IgD-negative memory B cell (primary cell): ENCODE results near the gene SLC37A1. TPM values are rescaled to one million over a fixed set of nuclear protein-coding genes. Genes with fewer than 3 reads are reported as not detected.

Source experiments
- H3K27ac Mint-ChIP-seq, 3 donors: one replicate each; pipeline ENCODE4 v1.8.0; 2020 to 2022; ENCODE audit warnings: mild to moderate bottlenecking in 3 of 3, mixed read lengths in 3 of 3, moderate library complexity in 1 of 3
- H3K27me3 Mint-ChIP-seq: one replicate; pipeline ENCODE4 v1.8.0; 2021; ENCODE audit warnings: mixed read lengths
- H3K36me3 Mint-ChIP-seq: one replicate; pipeline ENCODE4 v1.8.0; 2020; ENCODE audit warnings: mild to moderate bottlenecking, mixed read lengths
- H3K4me1 Mint-ChIP-seq, 3 donors: one replicate each; pipeline ENCODE4 v1.8.0; 2020 to 2022; ENCODE audit warnings: mixed read lengths in 3 of 3, mild to moderate bottlenecking in 1 of 3
- H3K4me3 Mint-ChIP-seq, 4 donors: one replicate each; pipeline ENCODE4 v1.8.0; 2020 to 2022; ENCODE audit warnings: mild to moderate bottlenecking in 4 of 4, mixed read lengths in 4 of 4, moderate library complexity in 3 of 4
- H3K9me3 Mint-ChIP-seq, 3 donors: one replicate each; pipeline ENCODE4 v1.8.0; 2020 to 2021; ENCODE audit warnings: mixed read lengths in 3 of 3, mild to moderate bottlenecking in 1 of 3
- polyA plus RNA-seq: library from polyadenylated mRNA; unstranded; fragments of 300-500 nt; fragmentation: Illumina TruSeq; gene quantifications from one replicate; pipeline ENCODE4 v1.2.3, GENCODE V29; 2021

Gene SLC37A1
- polyA plus RNA-seq, 1 donor from 2014 or later = 14.8 TPM

- no peaks in the 10 kb centered on the region for H3K9me3 Mint-ChIP-seq
- peaks cover 11 to 16% (median 12%) of the 10 kb centered on the region in 3 donors for H3K4me1 Mint-ChIP-seq
- peak overlapping the region in 3 of 4 donors; percentile 2 to 72 (median 65) for H3K4me3 Mint-ChIP-seq
- H3K27ac Mint-ChIP-seq = peak overlapping the region; percentile 13 to 94 (median 91)
- H3K36me3 Mint-ChIP-seq = no peaks in the 10 kb centered on the region
- H3K27me3 Mint-ChIP-seq = peaks cover 20% of the 10 kb centered on the region
Observed at GRCh38 chr21:42474043-42474831, 39.4 kb upstream of the SLC37A1 start.

GRCh38 chr21:42475036-42475435 lies 38.6 kb upstream of the SLC37A1 start:
- Mint-ChIP-seq H3K4me3 (peak overlapping the region in 2 of 4 donors; percentile 65 to 72), H3K4me1 (peaks cover 8 to 13% (median 9%) of the 10 kb centered on the region in 3 donors), H3K36me3 (no peaks in the 10 kb centered on the region), H3K27me3 (peaks cover 18% of the 10 kb centered on the region), H3K9me3 (no peaks in the 10 kb centered on the region), H3K27ac (peak overlapping the region; percentile 13 to 94 (median 63))

- peaks cover 18% of the 10 kb centered on the region for H3K27me3 Mint-ChIP-seq
- no peaks in the 10 kb centered on the region for H3K36me3 Mint-ChIP-seq
- H3K4me3 Mint-ChIP-seq = peak overlapping the region in 2 of 4 donors; percentile 8 to 21
- no peaks in the 10 kb centered on the region for H3K9me3 Mint-ChIP-seq
- H3K4me1 Mint-ChIP-seq = peaks cover 8 to 13% (median 9%) of the 10 kb centered on the region in 3 donors
- H3K27ac Mint-ChIP-seq = peak overlapping the region in 1 of 3 donors; percentile 45
Observed at GRCh38 chr21:42475526-42476387, 37.9 kb upstream of the SLC37A1 start.

- Mint-ChIP-seq H3K4me1 (peaks cover 7 to 13% (median 9%) of the 10 kb centered on the region in 3 donors), H3K27me3 (peaks cover 18% of the 10 kb centered on the region)
Observed at GRCh38 chr21:42476388-42477331, 37.0 kb upstream of the SLC37A1 start.

GRCh38 chr21:42478504-42478903 lies 35.1 kb upstream of the SLC37A1 start:
- Mint-ChIP-seq H3K4me3 (no peak overlapping the region), H3K36me3 (no peaks in the 10 kb centered on the region), H3K4me1 (peaks cover 6 to 13% (median 7%) of the 10 kb centered on the region in 3 donors), H3K27me3 (peaks cover 15% of the 10 kb centered on the region), H3K27ac (no peak overlapping the region), H3K9me3 (no peaks in the 10 kb centered on the region)

More at GRCh38 chr21:42476388-42477331, 37.0 kb upstream of the SLC37A1 start:
- H3K27ac Mint-ChIP-seq = no peak overlapping the region
- H3K36me3 Mint-ChIP-seq = no peaks in the 10 kb centered on the region
- no peaks in the 10 kb centered on the region for H3K9me3 Mint-ChIP-seq
- H3K4me3 Mint-ChIP-seq = no peak overlapping the region

- Mint-ChIP-seq H3K4me1 (peaks cover 2 to 8% (median 6%) of the 10 kb centered on the region in 3 donors), H3K4me3 (no peak overlapping the region), H3K27ac (no peak overlapping the region), H3K9me3 (no peaks in the 10 kb centered on the region), H3K27me3 (peaks cover 9% of the 10 kb centered on the region), H3K36me3 (no peaks in the 10 kb centered on the region)
Observed at GRCh38 chr21:42479582-42479981, 34.1 kb upstream of the SLC37A1 start.

- Mint-ChIP-seq H3K27me3 (peaks cover 5% of the 10 kb centered on the region), H3K27ac (no peak overlapping the region), H3K4me3 (no peak overlapping the region), H3K9me3 (no peaks in the 10 kb centered on the region), H3K4me1 (peaks cover 0 to 6% (median 4%) of the 10 kb centered on the region in 3 donors), H3K36me3 (no peaks in the 10 kb centered on the region)
Observed at GRCh38 chr21:42480736-42481135, 32.9 kb upstream of the SLC37A1 start.

GRCh38 chr21:42481169-42481568 lies 32.5 kb upstream of the SLC37A1 start:
- H3K4me3 Mint-ChIP-seq = no peak overlapping the region
- H3K27me3 Mint-ChIP-seq = peaks cover 5% of the 10 kb centered on the region
- peak overlapping the region in 1 of 3 donors; percentile 41 for H3K27ac Mint-ChIP-seq
- no peaks in the 10 kb centered on the region for H3K36me3 Mint-ChIP-seq
- peaks cover 0 to 6% (median 4%) of the 10 kb centered on the region in 3 donors for H3K4me1 Mint-ChIP-seq
- no peaks in the 10 kb centered on the region for H3K9me3 Mint-ChIP-seq

- no peak overlapping the region for H3K4me3 Mint-ChIP-seq
- H3K27me3 Mint-ChIP-seq = peaks cover 8% of the 10 kb centered on the region
- H3K9me3 Mint-ChIP-seq = no peaks in the 10 kb centered on the region
- H3K4me1 Mint-ChIP-seq = peaks cover 0 to 4% (median 0%) of the 10 kb centered on the region in 3 donors
- H3K36me3 Mint-ChIP-seq = no peaks in the 10 kb centered on the region
- no peak overlapping the region for H3K27ac Mint-ChIP-seq
Observed at GRCh38 chr21:42484966-42485365, 28.7 kb upstream of the SLC37A1 start.

GRCh38 chr21:42486072-42486471 lies 27.6 kb upstream of the SLC37A1 start:
- H3K36me3 Mint-ChIP-seq = peaks cover 2% of the 10 kb centered on the region
- peak overlapping the region in 1 of 3 donors; percentile 22 for H3K27ac Mint-ChIP-seq
- no peaks in the 10 kb centered on the region for H3K9me3 Mint-ChIP-seq
- peaks cover 0 to 4% (median 3%) of the 10 kb centered on the region in 3 donors for H3K4me1 Mint-ChIP-seq
- H3K4me3 Mint-ChIP-seq = no peak overlapping the region
- peaks cover 8% of the 10 kb centered on the region for H3K27me3 Mint-ChIP-seq

GRCh38 chr21:42486531-42486930 lies 27.1 kb upstream of the SLC37A1 start:
- H3K27me3 Mint-ChIP-seq = peaks cover 8% of the 10 kb centered on the region
- H3K4me1 Mint-ChIP-seq = peaks cover 0 to 4% (median 3%) of the 10 kb centered on the region in 3 donors
- peaks cover 2% of the 10 kb centered on the region for H3K36me3 Mint-ChIP-seq
- peak overlapping the region in 1 of 3 donors; percentile 22 for H3K27ac Mint-ChIP-seq
- H3K4me3 Mint-ChIP-seq = no peak overlapping the region
- H3K9me3 Mint-ChIP-seq = no peaks in the 10 kb centered on the region

- no peak overlapping the region for H3K27ac Mint-ChIP-seq
- peak overlapping the region in 1 of 4 donors; percentile 29 for H3K4me3 Mint-ChIP-seq
- H3K4me1 Mint-ChIP-seq = peaks cover 0 to 3% (median 3%) of the 10 kb centered on the region in 3 donors
- no peaks in the 10 kb centered on the region for H3K9me3 Mint-ChIP-seq
- peaks cover 2% of the 10 kb centered on the region for H3K36me3 Mint-ChIP-seq
- peaks cover 6% of the 10 kb centered on the region for H3K27me3 Mint-ChIP-seq
Observed at GRCh38 chr21:42489006-42489563, 24.6 kb upstream of the SLC37A1 start.

GRCh38 chr21:42489991-42490390 lies 23.7 kb upstream of the SLC37A1 start:
- H3K36me3 Mint-ChIP-seq = peaks cover 2% of the 10 kb centered on the region
- no peak overlapping the region for H3K4me3 Mint-ChIP-seq
- no peak overlapping the region for H3K27ac Mint-ChIP-seq
- no peaks in the 10 kb centered on the region for H3K9me3 Mint-ChIP-seq
- H3K4me1 Mint-ChIP-seq = peaks cover 0 to 3% (median 3%) of the 10 kb centered on the region in 3 donors
- H3K27me3 Mint-ChIP-seq = peaks cover 6% of the 10 kb centered on the region

- Mint-ChIP-seq H3K36me3 (peaks cover 2% of the 10 kb centered on the region), H3K9me3 (no peaks in the 10 kb centered on the region), H3K4me3 (no peak overlapping the region), H3K27me3 (peaks cover 6% of the 10 kb centered on the region), H3K4me1 (peaks cover under 1 to 6% (median 5%) of the 10 kb centered on the region in 3 donors), H3K27ac (no peak overlapping the region)
Observed at GRCh38 chr21:42490720-42491119, 22.9 kb upstream of the SLC37A1 start.
